ENCODE data around the gene ATP11B. TPM values are rescaled to one million over a fixed set of nuclear protein-coding genes. Genes with fewer than 3 reads are reported as not detected.

The ATP11B gene
- total and polyA plus RNA-seq, 9 of the 15 experiments (the other 6 are each of a cell fraction or from before 2014, with no cell fraction given): 11.9 to 68.7 (median 41.8) TPM

GRCh38 chr3:182755308-182755707 is 38.0 kb upstream of the ATP11B start (continued):
- TF ChIP-seq GTF2A2 (tag; IDR thresholded peaks at IDR 0.05) (no peak), FOXP1 (CRISPR knock-in tag; IDR thresholded peaks at IDR 0.05) (no peak)

- no TSS peak for BruUV-seq (replicated peaks)
- H3K36me3 ChIP-seq (ENCODE audit: control insufficient read depth, insufficient read depth, low read length): no peaks in the 10 kb centered on the region
- H3K4me1 ChIP-seq (replicated peaks in 1 of 2; ENCODE audit: control insufficient read depth in 2 of 2, insufficient read depth in 2 of 2, low read length in 2 of 2): peaks cover 5% of the 10 kb centered on the region in 2 experiments; a peak in 3 of 5 replicates
- FAIRE-seq (no peak), ATAC-seq (no peak), DNase-seq (ENCODE audit: extremely low read depth in 1 of 4, low spot score in 3 of 4) (no peak)
- no peaks in the 10 kb centered on the region for H3K9me1 ChIP-seq (ENCODE audit: control insufficient read depth, insufficient read depth, low read length)
- no peaks in the 10 kb centered on the region for H4K20me1 ChIP-seq (replicated peaks; ENCODE audit: control insufficient read depth, insufficient read depth, low read length)
- intact Hi-C loops (cut with micrococcal nuclease): no loop called here
- ChIA-PET POLR2A (interaction anchor here (1.9 kb wide), 1 partner anchor 10 kb away, joined by 6 read pairs; no protein-coding TSS in a partner anchor), CTCF (ENCODE audit: low intra/inter-chr PET ratio) (no interaction called here)
- H3K79me2 ChIP-seq (ENCODE audit: control insufficient read depth, insufficient read depth, low read length): no peaks in the 10 kb centered on the region
- no peak overlapping the region for H3K9ac ChIP-seq (ENCODE audit: insufficient read depth in 1 of 2, low read depth in 2 of 2, low read length in 2 of 2)
- H3K4me3 ChIP-seq: no peak overlapping the region
- in situ Hi-C loops (cut with MboI): no loop called here
- no peak overlapping the region for H3K4me2 ChIP-seq (ENCODE audit: insufficient read depth, low read length)
- no peak overlapping the region for H3K27ac ChIP-seq (ENCODE audit: extremely low read depth, low read depth, low read length)
- H3K27me3 ChIP-seq (ENCODE audit: control insufficient read depth in 2 of 2, insufficient read depth in 2 of 2, low read length in 2 of 2): no peaks in the 10 kb centered on the region
- no peaks in the 10 kb centered on the region for H3K9me3 ChIP-seq (replicated peaks; ENCODE audit: control insufficient read depth, insufficient read depth, low read depth, low read length)
- no peak overlapping the region for H2AFZ ChIP-seq (ENCODE audit: low read depth, low read length)
- 31% methylated on average over 3 of the region's 3 CpGs for WGBS (ENCODE audit: insufficient coverage, low coverage, missing lambda C conversion rate)
- TF ChIP-seq, protein P1, sequence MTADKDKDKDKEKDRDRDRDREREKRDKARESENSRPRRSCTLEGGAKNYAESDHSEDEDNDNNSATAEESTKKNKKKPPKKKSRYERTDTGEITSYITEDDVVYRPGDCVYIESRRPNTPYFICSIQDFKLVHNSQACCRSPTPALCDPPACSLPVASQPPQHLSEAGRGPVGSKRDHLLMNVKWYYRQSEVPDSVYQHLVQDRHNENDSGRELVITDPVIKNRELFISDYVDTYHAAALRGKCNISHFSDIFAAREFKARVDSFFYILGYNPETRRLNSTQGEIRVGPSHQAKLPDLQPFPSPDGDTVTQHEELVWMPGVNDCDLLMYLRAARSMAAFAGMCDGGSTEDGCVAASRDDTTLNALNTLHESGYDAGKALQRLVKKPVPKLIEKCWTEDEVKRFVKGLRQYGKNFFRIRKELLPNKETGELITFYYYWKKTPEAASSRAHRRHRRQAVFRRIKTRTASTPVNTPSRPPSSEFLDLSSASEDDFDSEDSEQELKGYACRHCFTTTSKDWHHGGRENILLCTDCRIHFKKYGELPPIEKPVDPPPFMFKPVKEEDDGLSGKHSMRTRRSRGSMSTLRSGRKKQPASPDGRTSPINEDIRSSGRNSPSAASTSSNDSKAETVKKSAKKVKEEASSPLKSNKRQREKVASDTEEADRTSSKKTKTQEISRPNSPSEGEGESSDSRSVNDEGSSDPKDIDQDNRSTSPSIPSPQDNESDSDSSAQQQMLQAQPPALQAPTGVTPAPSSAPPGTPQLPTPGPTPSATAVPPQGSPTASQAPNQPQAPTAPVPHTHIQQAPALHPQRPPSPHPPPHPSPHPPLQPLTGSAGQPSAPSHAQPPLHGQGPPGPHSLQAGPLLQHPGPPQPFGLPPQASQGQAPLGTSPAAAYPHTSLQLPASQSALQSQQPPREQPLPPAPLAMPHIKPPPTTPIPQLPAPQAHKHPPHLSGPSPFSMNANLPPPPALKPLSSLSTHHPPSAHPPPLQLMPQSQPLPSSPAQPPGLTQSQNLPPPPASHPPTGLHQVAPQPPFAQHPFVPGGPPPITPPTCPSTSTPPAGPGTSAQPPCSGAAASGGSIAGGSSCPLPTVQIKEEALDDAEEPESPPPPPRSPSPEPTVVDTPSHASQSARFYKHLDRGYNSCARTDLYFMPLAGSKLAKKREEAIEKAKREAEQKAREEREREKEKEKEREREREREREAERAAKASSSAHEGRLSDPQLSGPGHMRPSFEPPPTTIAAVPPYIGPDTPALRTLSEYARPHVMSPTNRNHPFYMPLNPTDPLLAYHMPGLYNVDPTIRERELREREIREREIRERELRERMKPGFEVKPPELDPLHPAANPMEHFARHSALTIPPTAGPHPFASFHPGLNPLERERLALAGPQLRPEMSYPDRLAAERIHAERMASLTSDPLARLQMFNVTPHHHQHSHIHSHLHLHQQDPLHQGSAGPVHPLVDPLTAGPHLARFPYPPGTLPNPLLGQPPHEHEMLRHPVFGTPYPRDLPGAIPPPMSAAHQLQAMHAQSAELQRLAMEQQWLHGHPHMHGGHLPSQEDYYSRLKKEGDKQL (CRISPR knock-in tag; IDR thresholded peaks at IDR 0.05; ENCODE audit: borderline replicate concordance): no peak
- no peak for TF ChIP-seq POU5F1 (IDR thresholded peaks at IDR 0.05; ENCODE audit: borderline replicate concordance, low read depth, low read length, partially characterized antibody)
- TF ChIP-seq NONO (IDR thresholded peaks at IDR 0.05; ENCODE audit: low read depth in 2 of 2, low read length in 1 of 2): no peak
- TF ChIP-seq MED1 (CRISPR knock-in tag; IDR thresholded peaks at IDR 0.05; ENCODE audit: borderline replicate concordance): no peak
- TF ChIP-seq, protein P2, sequence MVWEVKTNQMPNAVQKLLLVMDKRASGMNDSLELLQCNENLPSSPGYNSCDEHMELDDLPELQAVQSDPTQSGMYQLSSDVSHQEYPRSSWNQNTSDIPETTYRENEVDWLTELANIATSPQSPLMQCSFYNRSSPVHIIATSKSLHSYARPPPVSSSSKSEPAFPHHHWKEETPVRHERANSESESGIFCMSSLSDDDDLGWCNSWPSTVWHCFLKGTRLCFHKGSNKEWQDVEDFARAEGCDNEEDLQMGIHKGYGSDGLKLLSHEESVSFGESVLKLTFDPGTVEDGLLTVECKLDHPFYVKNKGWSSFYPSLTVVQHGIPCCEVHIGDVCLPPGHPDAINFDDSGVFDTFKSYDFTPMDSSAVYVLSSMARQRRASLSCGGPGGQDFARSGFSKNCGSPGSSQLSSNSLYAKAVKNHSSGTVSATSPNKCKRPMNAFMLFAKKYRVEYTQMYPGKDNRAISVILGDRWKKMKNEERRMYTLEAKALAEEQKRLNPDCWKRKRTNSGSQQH (CRISPR knock-in tag; IDR thresholded peaks at IDR 0.05): no peak
- TF ChIP-seq, protein P3, sequence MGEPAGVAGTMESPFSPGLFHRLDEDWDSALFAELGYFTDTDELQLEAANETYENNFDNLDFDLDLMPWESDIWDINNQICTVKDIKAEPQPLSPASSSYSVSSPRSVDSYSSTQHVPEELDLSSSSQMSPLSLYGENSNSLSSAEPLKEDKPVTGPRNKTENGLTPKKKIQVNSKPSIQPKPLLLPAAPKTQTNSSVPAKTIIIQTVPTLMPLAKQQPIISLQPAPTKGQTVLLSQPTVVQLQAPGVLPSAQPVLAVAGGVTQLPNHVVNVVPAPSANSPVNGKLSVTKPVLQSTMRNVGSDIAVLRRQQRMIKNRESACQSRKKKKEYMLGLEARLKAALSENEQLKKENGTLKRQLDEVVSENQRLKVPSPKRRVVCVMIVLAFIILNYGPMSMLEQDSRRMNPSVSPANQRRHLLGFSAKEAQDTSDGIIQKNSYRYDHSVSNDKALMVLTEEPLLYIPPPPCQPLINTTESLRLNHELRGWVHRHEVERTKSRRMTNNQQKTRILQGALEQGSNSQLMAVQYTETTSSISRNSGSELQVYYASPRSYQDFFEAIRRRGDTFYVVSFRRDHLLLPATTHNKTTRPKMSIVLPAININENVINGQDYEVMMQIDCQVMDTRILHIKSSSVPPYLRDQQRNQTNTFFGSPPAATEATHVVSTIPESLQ (CRISPR knock-in tag; IDR thresholded peaks at IDR 0.05): no peak
- no peak for TF ChIP-seq ZNF263 (CRISPR knock-in tag; IDR thresholded peaks at IDR 0.05; ENCODE audit: borderline replicate concordance)
These were observed 37.6 kb upstream of the ATP11B start for GRCh38 chr3:182755712-182756111.
